DND-41 (cell line): Measurements from ENCODE around the gene ZNF184.

Experiments
- ATAC-seq: fragments of 200-7000 bp; cut with Tn5 transposase; 3 replicates; pipeline ENCODE4 v1.9.1; 2021; ENCODE audit warnings: low read depth; ENCODE audit not compliant: insufficient read depth
- DNase-seq: peaks from one replicate; pipeline ENCODE4 v3.0.0-alpha.2; 2020
- H2AFZ ChIP-seq: 2 replicates; pipeline ENCODE4 v1.6.0; 2012; ENCODE audit warnings: low read depth, low read length
- H3K27ac ChIP-seq: 2 replicates; pipeline ENCODE4 v1.5.1; 2012; ENCODE audit warnings: low read length, inconsistent platforms
- H3K27me3 ChIP-seq: fragments of 200-600 bp; sonication (generic); 2 replicates; pipeline ENCODE4 v1.6.0; 2012; ENCODE audit warnings: low read length, mild to moderate bottlenecking, inconsistent platforms; ENCODE audit not compliant: insufficient read depth, poor library complexity
- H3K36me3 ChIP-seq: 2 replicates; pipeline ENCODE4 v1.5.1; 2012; ENCODE audit warnings: low read length, inconsistent platforms; ENCODE audit not compliant: insufficient read depth
- H3K4me1 ChIP-seq: 2 replicates; pipeline ENCODE4 v1.5.1; 2012; ENCODE audit warnings: mild to moderate bottlenecking, low read length; ENCODE audit not compliant: insufficient read depth
- H3K4me2 ChIP-seq: 2 replicates; pipeline ENCODE4 v1.6.0; 2012; ENCODE audit warnings: mild to moderate bottlenecking, moderate library complexity, low read length, inconsistent platforms; ENCODE audit not compliant: insufficient read depth
- H3K4me3 ChIP-seq, 2 experiments: fragments of 200-600 bp in 1 of 2; shearing (Covaris generic) in 1 of 2; 2 replicates each; pipeline ENCODE4 v1.5.1; 2012 to 2016; ENCODE audit warnings: inconsistent platforms in 2 of 2, low read length in 2 of 2, mild to moderate bottlenecking in 2 of 2, low read depth in 1 of 2, moderate library complexity in 1 of 2
- H3K79me2 ChIP-seq: 2 replicates; pipeline ENCODE4 v1.6.0; 2012; ENCODE audit warnings: low read length, inconsistent platforms; ENCODE audit not compliant: insufficient read depth
- H3K9ac ChIP-seq: 2 replicates; pipeline ENCODE4 v1.6.0; 2012; ENCODE audit warnings: low read depth, mild to moderate bottlenecking, inconsistent platforms, low read length, moderate library complexity
- H3K9me3 ChIP-seq: 2 replicates; pipeline ENCODE4 v1.5.1; 2012; ENCODE audit warnings: low read length, moderate library complexity, mild to moderate bottlenecking, inconsistent platforms; ENCODE audit not compliant: insufficient read depth, severe bottlenecking
- H4K20me1 ChIP-seq: 2 replicates; pipeline ENCODE4 v1.6.0; 2012; ENCODE audit warnings: low read length; ENCODE audit not compliant: insufficient read depth
- EZH2 ChIP-seq: IDR thresholded peaks from 3 replicates; pipeline ENCODE4 v1.6.1; 2012; ENCODE audit warnings: borderline replicate concordance, low read depth, mild to moderate bottlenecking, moderate library complexity, low read length, inconsistent platforms; ENCODE audit not compliant: severe bottlenecking
- TF ChIP-seq, protein P1 (sequence below): IDR thresholded peaks from 2 replicates; pipeline ENCODE4 v1.5.1; 2012; ENCODE audit warnings: borderline replicate concordance, low read length, moderate library complexity, mild to moderate bottlenecking; ENCODE audit not compliant: poor library complexity, severe bottlenecking; ENCODE audit errors: extremely low read depth

Gene ZNF184

GRCh38 chr6:27478141-27478705, 5.3 kb upstream of the ZNF184 start:
- TF ChIP-seq EZH2, result no peak
- TF ChIP-seq, protein P1, sequence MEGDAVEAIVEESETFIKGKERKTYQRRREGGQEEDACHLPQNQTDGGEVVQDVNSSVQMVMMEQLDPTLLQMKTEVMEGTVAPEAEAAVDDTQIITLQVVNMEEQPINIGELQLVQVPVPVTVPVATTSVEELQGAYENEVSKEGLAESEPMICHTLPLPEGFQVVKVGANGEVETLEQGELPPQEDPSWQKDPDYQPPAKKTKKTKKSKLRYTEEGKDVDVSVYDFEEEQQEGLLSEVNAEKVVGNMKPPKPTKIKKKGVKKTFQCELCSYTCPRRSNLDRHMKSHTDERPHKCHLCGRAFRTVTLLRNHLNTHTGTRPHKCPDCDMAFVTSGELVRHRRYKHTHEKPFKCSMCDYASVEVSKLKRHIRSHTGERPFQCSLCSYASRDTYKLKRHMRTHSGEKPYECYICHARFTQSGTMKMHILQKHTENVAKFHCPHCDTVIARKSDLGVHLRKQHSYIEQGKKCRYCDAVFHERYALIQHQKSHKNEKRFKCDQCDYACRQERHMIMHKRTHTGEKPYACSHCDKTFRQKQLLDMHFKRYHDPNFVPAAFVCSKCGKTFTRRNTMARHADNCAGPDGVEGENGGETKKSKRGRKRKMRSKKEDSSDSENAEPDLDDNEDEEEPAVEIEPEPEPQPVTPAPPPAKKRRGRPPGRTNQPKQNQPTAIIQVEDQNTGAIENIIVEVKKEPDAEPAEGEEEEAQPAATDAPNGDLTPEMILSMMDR, result no peak
- Histone ChIP-seq H3K9ac (peak overlapping the region; percentile 92), H3K4me2 (peak overlapping the region; percentile 79), H3K27me3 (no peaks in the 10 kb centered on the region), H3K27ac (peak overlapping the region; percentile 99), H3K9me3 (no peaks in the 10 kb centered on the region), H3K4me1 (peaks cover 34% of the 10 kb centered on the region), H3K79me2 (peaks cover 4% of the 10 kb centered on the region), H3K4me3 (peak overlapping the region; percentile 79 to 87), H2AFZ (peak overlapping the region; percentile 90), H3K36me3 (no peaks in the 10 kb centered on the region), H4K20me1 (no peaks in the 10 kb centered on the region)
- ATAC-seq, result peak; percentile 33
- no peak for DNase-seq

DNA sequence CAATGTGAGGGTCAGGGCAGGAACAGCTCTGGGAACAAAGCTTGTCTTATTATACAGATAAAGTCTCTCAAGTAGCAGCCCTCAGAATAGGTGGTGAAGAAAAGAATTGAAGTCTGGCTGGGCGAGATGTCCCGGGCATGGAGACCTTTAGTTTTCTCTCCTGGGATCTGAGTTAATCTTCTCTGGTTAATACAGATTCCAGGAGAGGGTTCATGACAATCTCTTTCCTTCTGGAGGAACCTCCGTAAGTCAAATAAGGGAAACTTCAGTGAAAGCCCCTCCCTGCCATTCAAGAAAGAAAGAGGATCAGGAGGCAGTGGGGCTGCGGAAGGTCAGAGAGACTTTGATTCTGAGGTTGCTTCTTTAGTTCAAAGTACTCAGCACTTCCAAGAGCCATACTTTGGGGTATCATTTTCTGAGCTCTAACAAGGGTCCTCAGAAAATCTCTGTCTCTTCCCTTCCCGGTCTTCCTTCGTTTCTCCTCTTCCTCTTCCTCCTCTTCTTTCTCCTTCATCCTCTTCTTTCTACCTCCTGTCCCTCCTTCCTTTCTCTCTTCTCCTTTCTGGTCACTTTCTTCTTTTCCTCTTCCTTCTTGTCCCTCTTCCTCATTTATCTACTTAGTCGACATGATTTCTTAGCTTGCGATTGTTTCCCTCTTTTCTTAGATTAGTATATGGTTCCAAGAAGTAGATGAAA, 4.6 kb upstream of the ZNF184 start:
- Histone ChIP-seq H3K36me3 (no peaks in the 10 kb centered on the region; the same call in 1 of the 2 replicates), H4K20me1 (no peaks in the 10 kb centered on the region), H3K27ac (peak overlapping the region; percentile 99), H3K9me3 (no peaks in the 10 kb centered on the region), H3K4me3 (peak overlapping the region; percentile 79 to 87; a peak in 2 of 4 replicates), H2AFZ (peak overlapping the region; percentile 90), H3K27me3 (no peaks in the 10 kb centered on the region), H3K79me2 (peaks cover 11% of the 10 kb centered on the region), H3K4me1 (peaks cover 34% of the 10 kb centered on the region), H3K4me2 (peak overlapping the region; percentile 79), H3K9ac (peak overlapping the region; percentile 92)
- no peak for TF ChIP-seq EZH2
- TF ChIP-seq, protein P1, result no peak
- DNase-seq (no peak), ATAC-seq (no peak)

- Histone ChIP-seq H3K36me3 (peaks cover under 1% of the 10 kb centered on the region; the same call in 1 of the 2 replicates), H3K9me3 (no peaks in the 10 kb centered on the region), H2AFZ (no peak overlapping the region), H3K27me3 (no peaks in the 10 kb centered on the region), H3K4me2 (no peak overlapping the region), H3K9ac (no peak overlapping the region), H4K20me1 (0 out of 2 replicates have a peak, but pooled peaks cover 2% of the 10 kb centered on the region), H3K79me2 (peaks cover 25% of the 10 kb centered on the region), H3K4me3 (no peak overlapping the region), H3K4me1 (peaks cover 39% of the 10 kb centered on the region), H3K27ac (no peak overlapping the region)
- TF ChIP-seq, protein P1, result no peak
- TF ChIP-seq EZH2, result no peak
- no peak for ATAC-seq
- DNase-seq, result no peak
These were observed 3.2 kb upstream of the ZNF184 start for GRCh38 chr6:27476090-27476489.
